DOHH2 (cell line): ENCODE data around the gene ABLIM3.

Source experiments
- EZH2phosphoT487 ChIP-seq: fragments of 200-600 bp; sonication (generic); IDR thresholded peaks from 2 replicates; pipeline ENCODE4 v1.6.1; 2017; ENCODE audit warnings: borderline replicate concordance, mild to moderate bottlenecking, antibody characterized with exemption, low read length, moderate library complexity, mixed read lengths
- TF ChIP-seq, protein P1 (sequence below): fragments of 200-600 bp; sonication (generic); IDR thresholded peaks from one replicate; pipeline ENCODE4 v1.5.1; 2014; ENCODE audit warnings: antibody characterized with exemption, mild to moderate bottlenecking, low read depth, low read length; ENCODE audit not compliant: poor library complexity, severe bottlenecking

DNA sequence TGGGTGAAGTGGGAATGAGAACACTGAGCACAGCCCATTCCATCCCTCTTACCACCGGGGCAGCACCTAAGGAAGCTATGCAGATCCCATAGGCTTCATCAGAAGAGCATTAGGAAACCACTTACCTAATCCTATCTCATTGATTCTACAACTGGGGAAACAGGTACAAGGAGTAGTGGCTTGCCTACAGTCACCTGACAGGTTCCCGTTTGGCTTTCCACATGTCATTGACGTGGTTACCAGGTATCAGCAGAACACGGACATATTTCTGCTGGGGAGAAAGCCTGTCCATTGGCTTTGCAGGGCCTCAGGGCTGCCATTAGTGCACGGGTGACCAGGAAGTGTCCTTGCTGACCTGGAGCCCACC lies 141.7 kb downstream of the ABLIM3 start:
- TF ChIP-seq, protein P1, sequence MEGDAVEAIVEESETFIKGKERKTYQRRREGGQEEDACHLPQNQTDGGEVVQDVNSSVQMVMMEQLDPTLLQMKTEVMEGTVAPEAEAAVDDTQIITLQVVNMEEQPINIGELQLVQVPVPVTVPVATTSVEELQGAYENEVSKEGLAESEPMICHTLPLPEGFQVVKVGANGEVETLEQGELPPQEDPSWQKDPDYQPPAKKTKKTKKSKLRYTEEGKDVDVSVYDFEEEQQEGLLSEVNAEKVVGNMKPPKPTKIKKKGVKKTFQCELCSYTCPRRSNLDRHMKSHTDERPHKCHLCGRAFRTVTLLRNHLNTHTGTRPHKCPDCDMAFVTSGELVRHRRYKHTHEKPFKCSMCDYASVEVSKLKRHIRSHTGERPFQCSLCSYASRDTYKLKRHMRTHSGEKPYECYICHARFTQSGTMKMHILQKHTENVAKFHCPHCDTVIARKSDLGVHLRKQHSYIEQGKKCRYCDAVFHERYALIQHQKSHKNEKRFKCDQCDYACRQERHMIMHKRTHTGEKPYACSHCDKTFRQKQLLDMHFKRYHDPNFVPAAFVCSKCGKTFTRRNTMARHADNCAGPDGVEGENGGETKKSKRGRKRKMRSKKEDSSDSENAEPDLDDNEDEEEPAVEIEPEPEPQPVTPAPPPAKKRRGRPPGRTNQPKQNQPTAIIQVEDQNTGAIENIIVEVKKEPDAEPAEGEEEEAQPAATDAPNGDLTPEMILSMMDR: no peak
- TF ChIP-seq EZH2phosphoT487: no peak
